Caco-2 (cell line): ENCODE measurements around the gene KREMEN1. TPM values are rescaled to one million over a fixed set of nuclear protein-coding genes. Genes with fewer than 3 reads are reported as not detected.

Source experiments
- BruUV-seq: library from RNA; stranded (reverse); fragments of 400-500 nt; replicated peaks from 2 replicates; lab custom pipeline; 2021; lab: Mats Ljungman, UMichigan
- CTCF ChIA-PET: fragments of 300-600 bp; sonication (Branson Sonifier 250); formaldehyde crosslinking; loops from one replicate; lab custom pipeline; 2022; ENCODE audit warnings: antibody characterized with exemption; lab: Charles Lee
- POLR2A ChIA-PET: fragments of 300-600 bp; sonication (Branson Sonifier 250); formaldehyde crosslinking; loops from one replicate; lab custom pipeline; 2022; ENCODE audit warnings: antibody characterized with exemption; lab: Charles Lee
- DNase-seq, 2 experiments: peaks; one replicate each; pipeline versions ENCODE4 v3.0.0 to v3.0.0-alpha.2; 2020 to 2022
- H3K27me3 ChIP-seq: replicated peaks from 2 replicates; pipeline ENCODE4 v1.6.0; 2011; ENCODE audit warnings: low read length; ENCODE audit not compliant: control insufficient read depth, insufficient read depth
- H3K36me3 ChIP-seq: 2 replicates; pipeline ENCODE4 v1.5.1; 2011; ENCODE audit warnings: low read length; ENCODE audit not compliant: control insufficient read depth, insufficient read depth
- H3K4me1 ChIP-seq: fragments of 250-450 bp; sonication (Bioruptor Pico); 2 replicates; pipeline ENCODE4 v1.5.1; 2020; ENCODE audit warnings: mild to moderate bottlenecking
- H3K4me3 ChIP-seq: 2 replicates; pipeline ENCODE4 v1.5.1; 2011; ENCODE audit warnings: low read depth, mild to moderate bottlenecking, control low read depth, low read length
- H3K9me3 ChIP-seq: fragments of 250-450 bp; sonication (Bioruptor Pico); 2 replicates; pipeline ENCODE4 v1.5.1; 2020; ENCODE audit warnings: mild to moderate bottlenecking, moderate library complexity
- H3K27ac Mint-ChIP-seq: one replicate; pipeline ENCODE4 v1.8.0; 2022; ENCODE audit warnings: mixed read lengths; ENCODE audit not compliant: unreplicated experiment
- H3K27me3 Mint-ChIP-seq: one replicate; pipeline ENCODE4 v1.8.0; 2022; ENCODE audit warnings: mixed read lengths; ENCODE audit not compliant: insufficient read depth, unreplicated experiment
- H3K36me3 Mint-ChIP-seq: one replicate; pipeline ENCODE4 v1.8.0; 2022; ENCODE audit warnings: mild to moderate bottlenecking, mixed read lengths; ENCODE audit not compliant: insufficient read depth, unreplicated experiment
- H3K4me1 Mint-ChIP-seq: one replicate; pipeline ENCODE4 v1.8.0; 2022; ENCODE audit warnings: low read depth, mixed read lengths; ENCODE audit not compliant: unreplicated experiment
- H3K4me3 Mint-ChIP-seq: one replicate; pipeline ENCODE4 v1.8.0; 2022; ENCODE audit warnings: mild to moderate bottlenecking, moderate library complexity, mixed read lengths; ENCODE audit not compliant: unreplicated experiment
- H3K9me3 Mint-ChIP-seq: one replicate; pipeline ENCODE4 v1.8.0; 2022; ENCODE audit warnings: mixed read lengths; ENCODE audit not compliant: unreplicated experiment
- CTCF ChIP-seq, 2 experiments: fragments of 200-600 bp in 1 of 2; IDR thresholded peaks; 1 replicate in 1 of 2; 2 replicates in 1 of 2; pipeline versions ENCODE4 v1.5.1 to v1.8.0; 2011 to 2022; ENCODE audit warnings: antibody characterized with exemption in 1 of 2, control low read depth in 1 of 2, inconsistent platforms in 1 of 2, low read depth in 1 of 2, low read length in 1 of 2, mild to moderate bottlenecking in 1 of 2, moderate library complexity in 1 of 2; ENCODE audit not compliant: insufficient read depth in 1 of 2, severe bottlenecking in 1 of 2, unreplicated experiment in 1 of 2
- intact Hi-C: fragments of 100-400 bp; cut with micrococcal nuclease; formaldehyde crosslinking; loops from one replicate; pipeline ENCODE4 v1.10.0; 2022; ENCODE audit not compliant: unreplicated experiment
- total RNA-seq: library from RNA; stranded (reverse); gene quantifications from 2 replicates; pipeline ENCODE4 v1.2.3, GENCODE V29; 2022

KREMEN1 gene
- total RNA-seq, 1 experiment from 2014 or later, result 29.7 TPM

- Histone ChIP-seq H3K4me1 (no peaks in the 10 kb centered on the region), H3K27me3 (no peaks in the 10 kb centered on the region), H3K4me3 (no peak overlapping the region), H3K36me3 (no peaks in the 10 kb centered on the region), H3K9me3 (peaks cover 9% of the 10 kb centered on the region)
- Mint-ChIP-seq H3K27ac (no peak overlapping the region), H3K4me1 (no peaks in the 10 kb centered on the region), H3K4me3 (no peak overlapping the region), H3K9me3 (peaks cover 16% of the 10 kb centered on the region), H3K36me3 (no peaks in the 10 kb centered on the region), H3K27me3 (no peaks in the 10 kb centered on the region)
- ChIA-PET POLR2A (no interaction called here), CTCF (no interaction called here)
- intact Hi-C loops, result no loop called here
- no TSS peak for BruUV-seq
- no peak for TF ChIP-seq CTCF (IDR thresholded peaks at IDR 0.05; ENCODE audit: insufficient read depth in 1 of 2, low read depth in 1 of 2, low read length in 1 of 2, severe bottlenecking in 1 of 2, unreplicated experiment in 1 of 2)
- DNase-seq, result no peak
Measured at GRCh38 chr22:29171721-29172120, 98.9 kb downstream of the KREMEN1 start.

GRCh38 chr22:29172216-29172615 lies 99.4 kb downstream of the KREMEN1 start:
- Mint-ChIP-seq H3K9me3 (peaks cover 16% of the 10 kb centered on the region), H3K4me3 (no peak overlapping the region), H3K27me3 (no peaks in the 10 kb centered on the region), H3K27ac (no peak overlapping the region), H3K36me3 (no peaks in the 10 kb centered on the region), H3K4me1 (no peaks in the 10 kb centered on the region)
- no peak for TF ChIP-seq CTCF (IDR thresholded peaks at IDR 0.05; ENCODE audit: insufficient read depth in 1 of 2, low read depth in 1 of 2, low read length in 1 of 2, severe bottlenecking in 1 of 2, unreplicated experiment in 1 of 2)
- H3K4me3 ChIP-seq, result no peak overlapping the region
- no TSS peak for BruUV-seq
- CTCF ChIA-PET, result no interaction called here
- DNase-seq, result no peak
- POLR2A ChIA-PET, result no interaction called here
- H3K36me3 ChIP-seq, result no peaks in the 10 kb centered on the region
- intact Hi-C loops, result no loop called here
- no peaks in the 10 kb centered on the region for H3K4me1 ChIP-seq
- no peaks in the 10 kb centered on the region for H3K27me3 ChIP-seq
- peaks cover 9% of the 10 kb centered on the region for H3K9me3 ChIP-seq

GRCh38 chr22:29175312-29175835 lies 102.5 kb downstream of the KREMEN1 start:
- CTCF ChIA-PET, result no interaction called here
- Mint-ChIP-seq H3K27ac (no peak overlapping the region), H3K27me3 (no peaks in the 10 kb centered on the region), H3K9me3 (peaks cover 16% of the 10 kb centered on the region), H3K36me3 (no peaks in the 10 kb centered on the region), H3K4me3 (no peak overlapping the region), H3K4me1 (no peaks in the 10 kb centered on the region)
- BruUV-seq, result no TSS peak
- no peak for TF ChIP-seq CTCF (IDR thresholded peaks at IDR 0.05; ENCODE audit: insufficient read depth in 1 of 2, low read depth in 1 of 2, low read length in 1 of 2, severe bottlenecking in 1 of 2, unreplicated experiment in 1 of 2)
- intact Hi-C loops, result no loop called here
- no peaks in the 10 kb centered on the region for H3K27me3 ChIP-seq
- POLR2A ChIA-PET, result no interaction called here
- no peaks in the 10 kb centered on the region for H3K4me1 ChIP-seq
- H3K9me3 ChIP-seq, result peaks cover 9% of the 10 kb centered on the region
- no peak for DNase-seq
- no peak overlapping the region for H3K4me3 ChIP-seq
- H3K36me3 ChIP-seq, result no peaks in the 10 kb centered on the region
